Measurements from ENCODE around the gene GOSR2. TPM values are rescaled to one million over a fixed set of nuclear protein-coding genes. Genes with fewer than 3 reads are reported as not detected.

GOSR2 gene
- total RNA-seq, 1 donor from 2014 or later = 65.1 TPM

- intact Hi-C loops (cut with micrococcal nuclease) = no loop called here
These were observed 30.7 kb upstream of the GOSR2 start for GRCh38 chr17:46892192-46892703.

GRCh38 chr17:46894024-46894423 is 28.9 kb upstream of the GOSR2 start:
- intact Hi-C loops (cut with micrococcal nuclease) = no loop called here

- intact Hi-C loops (cut with micrococcal nuclease) = no loop called here
These were observed 28.3 kb upstream of the GOSR2 start for GRCh38 chr17:46894476-46895151.

- intact Hi-C loops (cut with micrococcal nuclease) = no loop called here
These were observed 27.8 kb upstream of the GOSR2 start for GRCh38 chr17:46895171-46895570.

GRCh38 chr17:46896991-46897390 is 26.0 kb upstream of the GOSR2 start:
- intact Hi-C loops (cut with micrococcal nuclease) = no loop called here

- intact Hi-C loops (cut with micrococcal nuclease) = no loop called here
These were observed 24.6 kb upstream of the GOSR2 start for GRCh38 chr17:46898364-46898763.

GRCh38 chr17:46898860-46899259 is 24.1 kb upstream of the GOSR2 start:
- intact Hi-C loops (cut with micrococcal nuclease) = no loop called here

- intact Hi-C loops (cut with micrococcal nuclease) = no loop called here
These were observed 21.7 kb upstream of the GOSR2 start for GRCh38 chr17:46901291-46901690.

- intact Hi-C loops (cut with micrococcal nuclease) = no loop called here
These were observed 18.9 kb upstream of the GOSR2 start for GRCh38 chr17:46903762-46904672.

- intact Hi-C loops (cut with micrococcal nuclease) = no loop called here
These were observed 14.8 kb upstream of the GOSR2 start for GRCh38 chr17:46908068-46908737.

- intact Hi-C loops (cut with micrococcal nuclease) = no loop called here
These were observed 12.6 kb upstream of the GOSR2 start for GRCh38 chr17:46910179-46910927.

- intact Hi-C loops (cut with micrococcal nuclease) = no loop called here
These were observed 11.6 kb upstream of the GOSR2 start for GRCh38 chr17:46911311-46911710.

GRCh38 chr17:46915596-46915995 is 7.4 kb upstream of the GOSR2 start:
- intact Hi-C loops (cut with micrococcal nuclease) = no loop called here

- intact Hi-C loops (cut with micrococcal nuclease) = no loop called here
These were observed 6.7 kb upstream of the GOSR2 start for GRCh38 chr17:46916211-46916610.

- intact Hi-C loops (cut with micrococcal nuclease) = no loop called here
These were observed 6.3 kb upstream of the GOSR2 start for GRCh38 chr17:46916623-46917022.

- intact Hi-C loops (cut with micrococcal nuclease) = no loop called here
These were observed 5.9 kb upstream of the GOSR2 start for GRCh38 chr17:46917041-46917440.

GRCh38 chr17:46917516-46917915 is 5.4 kb upstream of the GOSR2 start:
- intact Hi-C loops (cut with micrococcal nuclease) = no loop called here

- intact Hi-C loops (cut with micrococcal nuclease) = loop anchor here (10.0 kb wide), 1 partner anchor 727 kb away; the partner anchor contains the start of gene KANSL1
These were observed 998 bp upstream of the GOSR2 start for GRCh38 chr17:46921962-46922361.

- intact Hi-C loops (cut with micrococcal nuclease) = loop anchor here (10.0 kb wide), 1 partner anchor 728 kb away; the partner anchor contains the start of gene KANSL1
These were observed 515 bp upstream of the GOSR2 start for GRCh38 chr17:46922487-46922803.

- intact Hi-C loops (cut with micrococcal nuclease) = loop anchor here (10.0 kb wide), 1 partner anchor 731 kb away; the partner anchor contains the start of gene KANSL1
These were observed 2.4 kb downstream of the GOSR2 start for GRCh38 chr17:46925185-46925868.

All from T-helper 2 cell treated with Interferon-gamma antibody and Interleukin-4, amounts not matched to agents 100 ng/mL and 5 ng/mL, for 36 hours (primary cell).